ENCODE results near the gene LTBP2.

- TF ChIP-seq ZNF561 (tag by site-specific recombination; IDR thresholded peaks at IDR 0.05; ENCODE audit: borderline replicate concordance), result no peak
- TF ChIP-seq EGR2 (tag by site-specific recombination; IDR thresholded peaks at IDR 0.05; ENCODE audit: low read depth), result no peak
- TF ChIP-seq ZNF571 (tag by site-specific recombination; IDR thresholded peaks at IDR 0.05), result no peak
These were observed 132.0 kb downstream of the LTBP2 start for GRCh38 chr14:74480046-74480445.
